ENCODE results near the gene NUDT1.
A peak's percentile ranks its signal among the peaks of the same experiment; 100 is the strongest.

Gene NUDT1

GRCh38 chr7:2241580-2242540 is at the start of gene NUDT1, which contains the start of gene MRM2:
Gene NUDT1, plus strand, starts transcription at chr7:2242226. Its CDS starts 2,349 bp downstream, at chr7:2244575.
Gene MRM2, minus strand, starts transcription at chr7:2242205. Its CDS starts 36 bp downstream, at chr7:2242169.
- DNase-seq (ENCODE audit: low spot score), result peak; percentile 76

GRCh38 chr7:2192831-2193534 is 49.0 kb upstream of the NUDT1 start:
- no peak for DNase-seq (ENCODE audit: low spot score)

GRCh38 chr7:2193575-2194305 is 48.3 kb upstream of the NUDT1 start:
- no peak for DNase-seq (ENCODE audit: low spot score)

GRCh38 chr7:2195400-2196246 is 46.4 kb upstream of the NUDT1 start:
- DNase-seq (ENCODE audit: low spot score), result peak; percentile 33

- no peak for DNase-seq (ENCODE audit: low spot score)
Measured at GRCh38 chr7:2196381-2197378, 45.3 kb upstream of the NUDT1 start.

- no peak for DNase-seq (ENCODE audit: low spot score)
Measured at GRCh38 chr7:2197436-2198155, 44.4 kb upstream of the NUDT1 start.

- no peak for DNase-seq (ENCODE audit: low spot score)
Measured at GRCh38 chr7:2198206-2198605, 43.8 kb upstream of the NUDT1 start.

- no peak for DNase-seq (ENCODE audit: low spot score)
Measured at GRCh38 chr7:2198760-2199159, 43.3 kb upstream of the NUDT1 start.

GRCh38 chr7:2199528-2199927 is 42.5 kb upstream of the NUDT1 start:
- no peak for DNase-seq (ENCODE audit: low spot score)

- DNase-seq (ENCODE audit: low spot score), result no peak
Measured at GRCh38 chr7:2199956-2200583, 42.0 kb upstream of the NUDT1 start.

GRCh38 chr7:2200584-2200980 is 41.4 kb upstream of the NUDT1 start:
- DNase-seq (ENCODE audit: low spot score), result no peak

- no peak for DNase-seq (ENCODE audit: low spot score)
Measured at GRCh38 chr7:2201128-2201527, 40.9 kb upstream of the NUDT1 start.

GRCh38 chr7:2201686-2202360 is 40.2 kb upstream of the NUDT1 start:
- DNase-seq (ENCODE audit: low spot score), result no peak

- no peak for DNase-seq (ENCODE audit: low spot score)
Measured at GRCh38 chr7:2202361-2202761, 39.7 kb upstream of the NUDT1 start.

GRCh38 chr7:2202901-2203765 is 38.9 kb upstream of the NUDT1 start:
- DNase-seq (ENCODE audit: low spot score), result no peak

GRCh38 chr7:2203766-2204300 is 38.2 kb upstream of the NUDT1 start:
- DNase-seq (ENCODE audit: low spot score), result no peak

- DNase-seq (ENCODE audit: low spot score), result no peak
Measured at GRCh38 chr7:2204446-2204845, 37.6 kb upstream of the NUDT1 start.

Measured in hematopoietic multipotent progenitor cell treated with erythropoietin and hydrocortisone succinate and interleukin-3 and kit ligand, for 17 days (in vitro differentiated cells).